GM23338 (cell line): ENCODE measurements around the gene CCDC137.

Experiments used
- CREB1 ChIP-seq: fragments of 250-450 bp; sonication (Bioruptor Pico); IDR thresholded peaks from 2 replicates; pipeline ENCODE4 v1.5.0; 2020; ENCODE audit warnings: low read depth, mild to moderate bottlenecking, moderate library complexity
- EZH2 ChIP-seq: fragments of 200-600 bp; sonication (generic); IDR thresholded peaks from one replicate; pipeline ENCODE4 v1.8.0; 2017; ENCODE audit warnings: antibody characterized with exemption, mild to moderate bottlenecking, low read depth; ENCODE audit not compliant: unreplicated experiment
- EZH2phosphoT487 ChIP-seq: fragments of 200-600 bp; sonication (generic); IDR thresholded peaks from one replicate; pipeline ENCODE4 v1.8.1; 2018; ENCODE audit warnings: antibody characterized with exemption; ENCODE audit not compliant: unreplicated experiment
- NANOG ChIP-seq: IDR thresholded peaks from 2 replicates; pipeline ENCODE4 v1.6.1; 2016; ENCODE audit warnings: antibody characterized with exemption, borderline replicate concordance
- POLR2AphosphoS5 ChIP-seq: IDR thresholded peaks from 2 replicates; pipeline ENCODE4 v1.6.1; 2016; ENCODE audit warnings: antibody characterized with exemption, low read depth
- STAT1 ChIP-seq: IDR thresholded peaks from one replicate; pipeline ENCODE4 v1.6.1; 2016; ENCODE audit warnings: antibody characterized with exemption; ENCODE audit not compliant: unreplicated experiment
- ZNF114 ChIP-seq: fragments of 250-450 bp; sonication (Bioruptor Pico); IDR thresholded peaks from 2 replicates; pipeline ENCODE4 v1.5.0; 2020; ENCODE audit warnings: mild to moderate bottlenecking, moderate library complexity
- ZNF331 ChIP-seq: fragments of 250-450 bp; sonication (Bioruptor Pico); IDR thresholded peaks from 2 replicates; pipeline ENCODE4 v1.5.0; 2020; ENCODE audit warnings: low read depth, mild to moderate bottlenecking, moderate library complexity
- TF ChIP-seq, protein P1 (sequence below), 2 experiments: fragments of 200-600 bp in 1 of 2; sonication (generic) in 1 of 2; conservative IDR thresholded peaks; 2 replicates each; pipeline versions ENCODE4 v1.5.1 to v1.6.1; 2016 to 2017; ENCODE audit warnings: antibody characterized with exemption in 2 of 2, low read depth in 2 of 2, mild to moderate bottlenecking in 2 of 2, moderate library complexity in 1 of 2
- TF ChIP-seq, protein P2 (sequence below): IDR thresholded peaks from one replicate; pipeline ENCODE4 v1.6.1; 2018; ENCODE audit warnings: antibody characterized with exemption; ENCODE audit not compliant: unreplicated experiment
- TF ChIP-seq, protein P3 (sequence below): IDR thresholded peaks from 2 replicates; pipeline ENCODE4 v1.6.1; 2016; ENCODE audit warnings: antibody characterized with exemption

DNA sequence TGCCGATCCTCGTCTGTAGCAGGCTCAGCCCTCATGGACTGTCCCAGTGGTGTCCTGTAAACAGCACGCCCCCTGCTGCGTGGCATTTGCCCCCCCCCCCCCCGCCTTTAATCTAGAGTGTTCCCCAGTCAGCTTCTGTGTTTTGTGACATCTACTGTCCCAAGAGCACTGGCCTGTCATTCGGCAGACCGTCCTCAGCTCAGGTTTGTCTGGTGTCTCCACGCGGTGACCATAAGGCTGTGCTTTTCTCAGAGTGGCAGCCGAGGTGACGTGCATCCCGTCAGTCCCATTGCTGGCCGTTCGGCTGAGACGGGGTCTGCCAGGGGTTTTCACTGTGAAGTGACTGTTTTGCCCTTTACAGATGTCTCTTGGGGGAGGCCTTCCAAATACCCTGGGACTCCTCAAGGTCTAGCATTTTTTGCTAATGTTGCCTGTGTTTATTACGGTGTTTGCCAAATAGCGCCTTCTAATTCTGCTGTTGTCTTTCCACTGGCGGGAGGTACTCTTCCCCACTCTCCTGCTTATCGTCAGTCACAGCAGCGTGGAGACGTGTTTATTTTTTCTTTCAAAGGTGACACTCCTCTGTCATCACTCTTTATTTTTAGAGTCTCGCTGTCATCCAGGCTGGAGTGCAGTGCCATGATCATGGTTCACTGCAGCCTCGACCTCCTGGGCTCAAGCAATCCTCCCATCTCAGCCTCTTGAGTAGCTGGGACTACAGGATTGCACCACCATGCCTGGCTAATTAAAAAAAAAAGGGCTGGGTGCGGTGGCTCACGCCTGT lies 30.9 kb downstream of the CCDC137 start:
- TF ChIP-seq, protein P1, sequence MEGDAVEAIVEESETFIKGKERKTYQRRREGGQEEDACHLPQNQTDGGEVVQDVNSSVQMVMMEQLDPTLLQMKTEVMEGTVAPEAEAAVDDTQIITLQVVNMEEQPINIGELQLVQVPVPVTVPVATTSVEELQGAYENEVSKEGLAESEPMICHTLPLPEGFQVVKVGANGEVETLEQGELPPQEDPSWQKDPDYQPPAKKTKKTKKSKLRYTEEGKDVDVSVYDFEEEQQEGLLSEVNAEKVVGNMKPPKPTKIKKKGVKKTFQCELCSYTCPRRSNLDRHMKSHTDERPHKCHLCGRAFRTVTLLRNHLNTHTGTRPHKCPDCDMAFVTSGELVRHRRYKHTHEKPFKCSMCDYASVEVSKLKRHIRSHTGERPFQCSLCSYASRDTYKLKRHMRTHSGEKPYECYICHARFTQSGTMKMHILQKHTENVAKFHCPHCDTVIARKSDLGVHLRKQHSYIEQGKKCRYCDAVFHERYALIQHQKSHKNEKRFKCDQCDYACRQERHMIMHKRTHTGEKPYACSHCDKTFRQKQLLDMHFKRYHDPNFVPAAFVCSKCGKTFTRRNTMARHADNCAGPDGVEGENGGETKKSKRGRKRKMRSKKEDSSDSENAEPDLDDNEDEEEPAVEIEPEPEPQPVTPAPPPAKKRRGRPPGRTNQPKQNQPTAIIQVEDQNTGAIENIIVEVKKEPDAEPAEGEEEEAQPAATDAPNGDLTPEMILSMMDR (conservative IDR thresholded peaks at IDR 0.05; ENCODE audit: low read depth in 2 of 2) = no peak
- TF ChIP-seq, protein P2, sequence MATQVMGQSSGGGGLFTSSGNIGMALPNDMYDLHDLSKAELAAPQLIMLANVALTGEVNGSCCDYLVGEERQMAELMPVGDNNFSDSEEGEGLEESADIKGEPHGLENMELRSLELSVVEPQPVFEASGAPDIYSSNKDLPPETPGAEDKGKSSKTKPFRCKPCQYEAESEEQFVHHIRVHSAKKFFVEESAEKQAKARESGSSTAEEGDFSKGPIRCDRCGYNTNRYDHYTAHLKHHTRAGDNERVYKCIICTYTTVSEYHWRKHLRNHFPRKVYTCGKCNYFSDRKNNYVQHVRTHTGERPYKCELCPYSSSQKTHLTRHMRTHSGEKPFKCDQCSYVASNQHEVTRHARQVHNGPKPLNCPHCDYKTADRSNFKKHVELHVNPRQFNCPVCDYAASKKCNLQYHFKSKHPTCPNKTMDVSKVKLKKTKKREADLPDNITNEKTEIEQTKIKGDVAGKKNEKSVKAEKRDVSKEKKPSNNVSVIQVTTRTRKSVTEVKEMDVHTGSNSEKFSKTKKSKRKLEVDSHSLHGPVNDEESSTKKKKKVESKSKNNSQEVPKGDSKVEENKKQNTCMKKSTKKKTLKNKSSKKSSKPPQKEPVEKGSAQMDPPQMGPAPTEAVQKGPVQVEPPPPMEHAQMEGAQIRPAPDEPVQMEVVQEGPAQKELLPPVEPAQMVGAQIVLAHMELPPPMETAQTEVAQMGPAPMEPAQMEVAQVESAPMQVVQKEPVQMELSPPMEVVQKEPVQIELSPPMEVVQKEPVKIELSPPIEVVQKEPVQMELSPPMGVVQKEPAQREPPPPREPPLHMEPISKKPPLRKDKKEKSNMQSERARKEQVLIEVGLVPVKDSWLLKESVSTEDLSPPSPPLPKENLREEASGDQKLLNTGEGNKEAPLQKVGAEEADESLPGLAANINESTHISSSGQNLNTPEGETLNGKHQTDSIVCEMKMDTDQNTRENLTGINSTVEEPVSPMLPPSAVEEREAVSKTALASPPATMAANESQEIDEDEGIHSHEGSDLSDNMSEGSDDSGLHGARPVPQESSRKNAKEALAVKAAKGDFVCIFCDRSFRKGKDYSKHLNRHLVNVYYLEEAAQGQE = no peak
- no peak for TF ChIP-seq EZH2
- no peak for TF ChIP-seq POLR2AphosphoS5
- no peak for TF ChIP-seq EZH2phosphoT487
- TF ChIP-seq ZNF114 (CRISPR knock-in tag) = no peak
- no peak for TF ChIP-seq CREB1 (CRISPR knock-in tag)
- no peak for TF ChIP-seq NANOG
- TF ChIP-seq STAT1 = no peak
- TF ChIP-seq, protein P3, sequence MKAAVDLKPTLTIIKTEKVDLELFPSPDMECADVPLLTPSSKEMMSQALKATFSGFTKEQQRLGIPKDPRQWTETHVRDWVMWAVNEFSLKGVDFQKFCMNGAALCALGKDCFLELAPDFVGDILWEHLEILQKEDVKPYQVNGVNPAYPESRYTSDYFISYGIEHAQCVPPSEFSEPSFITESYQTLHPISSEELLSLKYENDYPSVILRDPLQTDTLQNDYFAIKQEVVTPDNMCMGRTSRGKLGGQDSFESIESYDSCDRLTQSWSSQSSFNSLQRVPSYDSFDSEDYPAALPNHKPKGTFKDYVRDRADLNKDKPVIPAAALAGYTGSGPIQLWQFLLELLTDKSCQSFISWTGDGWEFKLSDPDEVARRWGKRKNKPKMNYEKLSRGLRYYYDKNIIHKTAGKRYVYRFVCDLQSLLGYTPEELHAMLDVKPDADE = no peak
- no peak for TF ChIP-seq ZNF331 (CRISPR knock-in tag)
